HepG2 (cell line): ENCODE results near the gene ZNF71. TPM values are rescaled to one million over a fixed set of nuclear protein-coding genes. Genes with fewer than 3 reads are reported as not detected.

Experiments
- DBP ChIP-seq: sonication (generic); formaldehyde crosslinking; IDR thresholded peaks from 2 replicates; pipeline ENCODE4 v1.4.0; 2020; ENCODE audit warnings: missing genetic modification reagents; ENCODE audit errors: not compliant biosample characterization
- HOXA3 ChIP-seq: sonication (generic); formaldehyde crosslinking; IDR thresholded peaks from 2 replicates; pipeline ENCODE4 v1.5.0; 2020; ENCODE audit warnings: missing genetic modification reagents
- IRF2 ChIP-seq: IDR thresholded peaks from 2 replicates; pipeline ENCODE4 v1.6.1; 2018; ENCODE audit warnings: missing genetic modification reagents, missing compliant biosample characterization
- PRDM4 ChIP-seq: sonication (generic); formaldehyde crosslinking; IDR thresholded peaks from 2 replicates; pipeline ENCODE4 v1.9.0; 2021; ENCODE audit warnings: missing genetic modification reagents, borderline replicate concordance
- SKIL ChIP-seq: sonication (generic); formaldehyde crosslinking; IDR thresholded peaks from 2 replicates; pipeline ENCODE4 v1.8.0; 2022; ENCODE audit warnings: missing genetic modification reagents, mild to moderate bottlenecking, moderate library complexity, borderline replicate concordance
- ZFP36L2 ChIP-seq: sonication (generic); formaldehyde crosslinking; IDR thresholded peaks from 2 replicates; pipeline ENCODE4 v1.4.0; 2020; ENCODE audit warnings: missing genetic modification reagents
- ZNF160 ChIP-seq: sonication (generic); formaldehyde crosslinking; IDR thresholded peaks from 2 replicates; pipeline ENCODE4 v1.8.0; 2022; ENCODE audit warnings: mild to moderate bottlenecking, inconsistent platforms, missing genetic modification reagents
- ZNF382 ChIP-seq: sonication (generic); formaldehyde crosslinking; IDR thresholded peaks from 2 replicates; pipeline ENCODE4 v1.5.0; 2020; ENCODE audit warnings: missing genetic modification reagents, mild to moderate bottlenecking, borderline replicate concordance
- ZNF589 ChIP-seq: sonication (generic); formaldehyde crosslinking; conservative IDR thresholded peaks from 2 replicates; pipeline ENCODE4 v1.8.0; 2022; ENCODE audit warnings: mild to moderate bottlenecking, moderate library complexity, missing genetic modification reagents
- ZNF792 ChIP-seq: IDR thresholded peaks from 2 replicates; pipeline ENCODE4 v1.6.1; 2016
- ZSCAN21 ChIP-seq: sonication (generic); formaldehyde crosslinking; IDR thresholded peaks from 2 replicates; pipeline ENCODE4 v1.8.0; 2022; ENCODE audit warnings: mild to moderate bottlenecking, missing genetic modification reagents, moderate library complexity, borderline replicate concordance
- polyA plus RNA-seq, 8 experiments: library from polyadenylated mRNA; depleted of rRNA in 3 of 8; stranded (reverse) in 7 of 8; unstranded in 1 of 8; fragments of >200 nt; fragmentation: Illumina TruSeq in 4 of 8; extraction: Trizol in 4 of 8; gene quantifications; 2 replicates each; pipeline versions ENCODE4 v1.2.1 to v1.2.3, GENCODE V29; 2011 to 2016; ENCODE audit warnings: low read depth in 4 of 8, missing spikeins in 1 of 8, mixed read lengths in 1 of 8; ENCODE audit not compliant: insufficient read depth in 1 of 8
- total RNA-seq, 5 experiments: library from RNA; depleted of rRNA; stranded (reverse); fragments of >200 nt; fragmentation: Illumina TruSeq; extraction: Trizol; gene quantifications; 2 replicates each; pipeline ENCODE4 v1.2.3, GENCODE V29; 2016; ENCODE audit warnings: low read depth in 1 of 5
- TF ChIP-seq, protein P1 (sequence below): sonication (generic); formaldehyde crosslinking; IDR thresholded peaks from 2 replicates; pipeline ENCODE4 v1.5.1; 2020; ENCODE audit warnings: mild to moderate bottlenecking, missing genetic modification reagents, moderate library complexity

Gene ZNF71
- total and polyA plus RNA-seq, 2 of the 13 experiments (the other 11 are each of a cell fraction or from before 2014, with no cell fraction given): 2.2 to 4.4 TPM

- TF ChIP-seq SKIL (CRISPR knock-in tag) (peak; percentile 2; the same call in 1 of the 2 replicates), IRF2 (no peak), DBP (no peak), ZNF382 (CRISPR knock-in tag) (no peak), ZFP36L2 (CRISPR knock-in tag) (no peak), ZSCAN21 (peak; percentile 39), HOXA3 (CRISPR knock-in tag) (peak; percentile 2; the same call in 1 of the 2 replicates), ZNF589 (CRISPR knock-in tag) (peak; percentile 32; the same call in 1 of the 2 replicates), PRDM4 (CRISPR knock-in tag) (no peak), ZNF160 (CRISPR knock-in tag) (0 out of 2 replicates have a peak, but pooled peaks have one; percentile 11), ZNF792 (no peak)
- TF ChIP-seq, protein P1, sequence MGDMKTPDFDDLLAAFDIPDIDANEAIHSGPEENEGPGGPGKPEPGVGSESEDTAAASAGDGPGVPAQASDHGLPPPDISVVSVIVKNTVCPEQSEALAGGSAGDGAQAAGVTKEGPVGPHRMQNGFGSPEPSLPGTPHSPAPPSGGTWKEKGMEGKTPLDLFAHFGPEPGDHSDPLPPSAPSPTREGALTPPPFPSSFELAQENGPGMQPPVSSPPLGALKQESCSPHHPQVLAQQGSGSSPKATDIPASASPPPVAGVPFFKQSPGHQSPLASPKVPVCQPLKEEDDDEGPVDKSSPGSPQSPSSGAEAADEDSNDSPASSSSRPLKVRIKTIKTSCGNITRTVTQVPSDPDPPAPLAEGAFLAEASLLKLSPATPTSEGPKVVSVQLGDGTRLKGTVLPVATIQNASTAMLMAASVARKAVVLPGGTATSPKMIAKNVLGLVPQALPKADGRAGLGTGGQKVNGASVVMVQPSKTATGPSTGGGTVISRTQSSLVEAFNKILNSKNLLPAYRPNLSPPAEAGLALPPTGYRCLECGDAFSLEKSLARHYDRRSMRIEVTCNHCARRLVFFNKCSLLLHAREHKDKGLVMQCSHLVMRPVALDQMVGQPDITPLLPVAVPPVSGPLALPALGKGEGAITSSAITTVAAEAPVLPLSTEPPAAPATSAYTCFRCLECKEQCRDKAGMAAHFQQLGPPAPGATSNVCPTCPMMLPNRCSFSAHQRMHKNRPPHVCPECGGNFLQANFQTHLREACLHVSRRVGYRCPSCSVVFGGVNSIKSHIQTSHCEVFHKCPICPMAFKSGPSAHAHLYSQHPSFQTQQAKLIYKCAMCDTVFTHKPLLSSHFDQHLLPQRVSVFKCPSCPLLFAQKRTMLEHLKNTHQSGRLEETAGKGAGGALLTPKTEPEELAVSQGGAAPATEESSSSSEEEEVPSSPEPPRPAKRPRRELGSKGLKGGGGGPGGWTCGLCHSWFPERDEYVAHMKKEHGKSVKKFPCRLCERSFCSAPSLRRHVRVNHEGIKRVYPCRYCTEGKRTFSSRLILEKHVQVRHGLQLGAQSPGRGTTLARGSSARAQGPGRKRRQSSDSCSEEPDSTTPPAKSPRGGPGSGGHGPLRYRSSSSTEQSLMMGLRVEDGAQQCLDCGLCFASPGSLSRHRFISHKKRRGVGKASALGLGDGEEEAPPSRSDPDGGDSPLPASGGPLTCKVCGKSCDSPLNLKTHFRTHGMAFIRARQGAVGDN: peak; percentile 54; the same call in 1 of the 2 replicates
These were observed 422 bp downstream of the ZNF71 start (continued) for GRCh38 chr19:56595548-56595899.
